HepG2 (cell line): ENCODE data around the gene ANKRD11. TPM values are rescaled to one million over a fixed set of nuclear protein-coding genes. Genes with fewer than 3 reads are reported as not detected.

Experiments
- ATF6 ChIP-seq: sonication (generic); formaldehyde crosslinking; conservative IDR thresholded peaks from 2 replicates; pipeline ENCODE4 v1.4.0; 2020; ENCODE audit warnings: missing genetic modification reagents
- DNMT3B ChIP-seq: conservative IDR thresholded peaks from 2 replicates; pipeline ENCODE4 v1.6.1; 2016; ENCODE audit warnings: missing biosample characterization, control low read depth
- EEA1 ChIP-seq: sonication (generic); formaldehyde crosslinking; IDR thresholded peaks from 2 replicates; pipeline ENCODE4 v1.5.1; 2020; ENCODE audit warnings: mild to moderate bottlenecking, missing genetic modification reagents, borderline replicate concordance
- GABPA ChIP-seq, 2 experiments: IDR thresholded peaks; 2 replicates each; pipeline ENCODE4 v1.6.1; 2011 to 2016; ENCODE audit warnings: low read depth in 2 of 2, low read length in 1 of 2, missing biosample characterization in 1 of 2, missing genetic modification characterization in 1 of 2
- GPBP1L1 ChIP-seq: sonication (generic); formaldehyde crosslinking; IDR thresholded peaks from 2 replicates; pipeline ENCODE4 v1.5.0; 2020; ENCODE audit warnings: mild to moderate bottlenecking, missing genetic modification reagents
- HMGA1 ChIP-seq: sonication (generic); formaldehyde crosslinking; conservative IDR thresholded peaks from 2 replicates; pipeline ENCODE4 v1.4.0; 2020; ENCODE audit warnings: missing genetic modification reagents
- HOXA7 ChIP-seq: sonication (generic); formaldehyde crosslinking; IDR thresholded peaks from 2 replicates; pipeline ENCODE4 v1.8.1; 2022; ENCODE audit warnings: mild to moderate bottlenecking, missing genetic modification reagents, moderate library complexity
- KDM4B ChIP-seq: sonication (generic); formaldehyde crosslinking; IDR thresholded peaks from 2 replicates; pipeline ENCODE4 v1.4.0; 2020; ENCODE audit warnings: missing genetic modification reagents
- PRDM15 ChIP-seq: sonication (generic); formaldehyde crosslinking; IDR thresholded peaks from 2 replicates; pipeline ENCODE4 v1.4.0; 2020; ENCODE audit warnings: missing genetic modification reagents
- RFX1 ChIP-seq: fragments of 450-650 bp; IDR thresholded peaks from 2 replicates; pipeline ENCODE4 v1.6.1; 2017
- RFX5 ChIP-seq: IDR thresholded peaks from 2 replicates; pipeline ENCODE4 v1.6.1; 2011; ENCODE audit warnings: low read depth, low read length, improper control_type of control experiment
- ZBTB39 ChIP-seq: sonication (generic); formaldehyde crosslinking; IDR thresholded peaks from 2 replicates; pipeline ENCODE4 v1.5.0; 2020; ENCODE audit warnings: missing genetic modification reagents
- ZFP36L1 ChIP-seq: sonication (generic); formaldehyde crosslinking; IDR thresholded peaks from 2 replicates; pipeline ENCODE4 v1.8.0; 2022; ENCODE audit warnings: mild to moderate bottlenecking, missing genetic modification reagents, moderate library complexity
- ZGPAT ChIP-seq: IDR thresholded peaks from 2 replicates; pipeline ENCODE4 v1.6.1; 2016; ENCODE audit warnings: mild to moderate bottlenecking
- ZNF580 ChIP-seq: IDR thresholded peaks from 2 replicates; pipeline ENCODE4 v1.6.1; 2016; ENCODE audit warnings: low read depth, borderline replicate concordance
- ZNF776 ChIP-seq: sonication (generic); formaldehyde crosslinking; IDR thresholded peaks from 2 replicates; pipeline ENCODE4 v1.4.0; 2020; ENCODE audit warnings: mild to moderate bottlenecking, missing genetic modification reagents
- polyA plus RNA-seq, 8 experiments: library from polyadenylated mRNA; depleted of rRNA in 3 of 8; stranded (reverse) in 7 of 8; unstranded in 1 of 8; fragments of >200 nt; fragmentation: Illumina TruSeq in 4 of 8; extraction: Trizol in 4 of 8; gene quantifications; 2 replicates each; pipeline versions ENCODE4 v1.2.1 to v1.2.3, GENCODE V29; 2011 to 2016; ENCODE audit warnings: low read depth in 4 of 8, missing spikeins in 1 of 8, mixed read lengths in 1 of 8; ENCODE audit not compliant: insufficient read depth in 1 of 8
- total RNA-seq, 5 experiments: library from RNA; depleted of rRNA; stranded (reverse); fragments of >200 nt; fragmentation: Illumina TruSeq; extraction: Trizol; gene quantifications; 2 replicates each; pipeline ENCODE4 v1.2.3, GENCODE V29; 2016; ENCODE audit warnings: low read depth in 1 of 5

Gene ANKRD11
- total and polyA plus RNA-seq, 2 of the 13 experiments (the other 11 are each of a cell fraction or from before 2014, with no cell fraction given): 21.4 to 38.4 TPM

- TF ChIP-seq EEA1 (CRISPR knock-in tag) (no peak), GPBP1L1 (CRISPR knock-in tag) (no peak), KDM4B (CRISPR knock-in tag) (no peak), ZNF776 (no peak; the same call in 1 of the 2 replicates), GABPA (IDR thresholded peaks at IDR 0.05; ENCODE audit: low read depth, low read length) (no peak), GABPA (CRISPR knock-in tag; IDR thresholded peaks at IDR 0.05; ENCODE audit: low read depth) (no peak), ZBTB39 (CRISPR knock-in tag) (no peak), RFX5 (no peak), ZGPAT (no peak; the same call in none of the 2 replicates), DNMT3B (CRISPR knock-in tag) (no peak), ATF6 (CRISPR knock-in tag) (no peak), RFX1 (no peak), PRDM15 (CRISPR knock-in tag) (no peak), HOXA7 (CRISPR knock-in tag) (no peak), HMGA1 (CRISPR knock-in tag) (no peak), ZNF580 (CRISPR knock-in tag) (no peak), ZFP36L1 (CRISPR knock-in tag) (no peak)
Measured at GRCh38 chr16:89319886-89320781, 170.2 kb downstream of the ANKRD11 start (continued).
